ENCODE measurements around the gene TREX2. TPM values are rescaled to one million over a fixed set of nuclear protein-coding genes. Genes with fewer than 3 reads are reported as not detected.

TREX2 gene
- total RNA-seq, 1 donor from 2014 or later: 0.80 TPM

DNA sequence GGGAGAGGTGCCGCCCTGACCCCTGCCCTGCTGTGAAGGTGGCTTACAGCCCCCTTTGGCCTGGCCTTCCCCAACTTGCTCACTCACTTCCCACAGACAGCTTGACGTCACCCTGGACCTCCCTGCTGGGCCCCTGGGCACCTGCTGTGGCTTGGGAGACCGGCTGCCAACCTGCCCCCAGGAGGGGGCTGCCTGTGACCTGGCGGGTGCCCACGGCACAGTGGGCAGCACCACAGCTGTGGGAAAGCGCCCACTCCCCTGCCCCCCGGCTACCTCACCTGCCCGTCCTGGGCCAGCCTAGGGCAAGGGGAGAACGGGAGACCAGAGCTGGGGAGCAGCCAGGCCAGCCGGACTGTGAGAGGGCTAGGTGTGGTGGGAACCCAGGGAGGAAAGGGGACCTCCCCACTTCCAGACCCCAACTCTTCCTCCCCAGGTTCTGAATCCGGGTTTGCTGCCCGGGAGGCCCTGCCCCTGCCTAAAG is 36.9 kb downstream of the TREX2 start:
- Mint-ChIP-seq H3K27ac (ENCODE audit: unreplicated experiment) (no peak overlapping the region), H3K36me3 (ENCODE audit: low read depth) (no peaks in the 10 kb centered on the region), H3K9me3 (ENCODE audit: low read depth) (peaks cover 2% of the 10 kb centered on the region)

GRCh38 chrX:153408221-153408721 is 37.6 kb downstream of the TREX2 start:
- DNase-seq (ENCODE audit: low spot score): peak; percentile 73
- peaks cover 3% of the 10 kb centered on the region for H3K4me1 Mint-ChIP-seq (ENCODE audit: low read depth)
- H3K27me3 Mint-ChIP-seq (ENCODE audit: low read depth): peaks cover 15% of the 10 kb centered on the region

More for the DNA sequence above, 36.9 kb downstream of the TREX2 start:
- peaks cover 3% of the 10 kb centered on the region for H3K4me1 Mint-ChIP-seq (ENCODE audit: low read depth)
- peaks cover 13% of the 10 kb centered on the region for H3K27me3 Mint-ChIP-seq (ENCODE audit: low read depth)
- H3K4me3 Mint-ChIP-seq (ENCODE audit: unreplicated experiment): no peak overlapping the region
- peak; percentile 86 for DNase-seq (ENCODE audit: low spot score)
- TF ChIP-seq, protein P1, sequence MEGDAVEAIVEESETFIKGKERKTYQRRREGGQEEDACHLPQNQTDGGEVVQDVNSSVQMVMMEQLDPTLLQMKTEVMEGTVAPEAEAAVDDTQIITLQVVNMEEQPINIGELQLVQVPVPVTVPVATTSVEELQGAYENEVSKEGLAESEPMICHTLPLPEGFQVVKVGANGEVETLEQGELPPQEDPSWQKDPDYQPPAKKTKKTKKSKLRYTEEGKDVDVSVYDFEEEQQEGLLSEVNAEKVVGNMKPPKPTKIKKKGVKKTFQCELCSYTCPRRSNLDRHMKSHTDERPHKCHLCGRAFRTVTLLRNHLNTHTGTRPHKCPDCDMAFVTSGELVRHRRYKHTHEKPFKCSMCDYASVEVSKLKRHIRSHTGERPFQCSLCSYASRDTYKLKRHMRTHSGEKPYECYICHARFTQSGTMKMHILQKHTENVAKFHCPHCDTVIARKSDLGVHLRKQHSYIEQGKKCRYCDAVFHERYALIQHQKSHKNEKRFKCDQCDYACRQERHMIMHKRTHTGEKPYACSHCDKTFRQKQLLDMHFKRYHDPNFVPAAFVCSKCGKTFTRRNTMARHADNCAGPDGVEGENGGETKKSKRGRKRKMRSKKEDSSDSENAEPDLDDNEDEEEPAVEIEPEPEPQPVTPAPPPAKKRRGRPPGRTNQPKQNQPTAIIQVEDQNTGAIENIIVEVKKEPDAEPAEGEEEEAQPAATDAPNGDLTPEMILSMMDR (IDR thresholded peaks at IDR 0.05): no peak

GRCh38 chrX:153407736-153408135 is 38.1 kb downstream of the TREX2 start:
- no peak for DNase-seq (ENCODE audit: low spot score)
- no peaks in the 10 kb centered on the region for H3K36me3 Mint-ChIP-seq (ENCODE audit: low read depth)
- TF ChIP-seq, protein P1 (IDR thresholded peaks at IDR 0.05): no peak
- no peak overlapping the region for H3K4me3 Mint-ChIP-seq (ENCODE audit: unreplicated experiment)
- peaks cover 19% of the 10 kb centered on the region for H3K27me3 Mint-ChIP-seq (ENCODE audit: low read depth)
- peaks cover 3% of the 10 kb centered on the region for H3K4me1 Mint-ChIP-seq (ENCODE audit: low read depth)
- H3K27ac Mint-ChIP-seq (ENCODE audit: unreplicated experiment): no peak overlapping the region
- H3K9me3 Mint-ChIP-seq (ENCODE audit: low read depth): peaks cover 5% of the 10 kb centered on the region

More at GRCh38 chrX:153408221-153408721, 37.6 kb downstream of the TREX2 start:
- Mint-ChIP-seq H3K36me3 (ENCODE audit: low read depth) (no peaks in the 10 kb centered on the region), H3K9me3 (ENCODE audit: low read depth) (peaks cover under 1% of the 10 kb centered on the region), H3K27ac (ENCODE audit: unreplicated experiment) (no peak overlapping the region), H3K4me3 (ENCODE audit: unreplicated experiment) (no peak overlapping the region)
- TF ChIP-seq, protein P1 (IDR thresholded peaks at IDR 0.05): no peak

DNA sequence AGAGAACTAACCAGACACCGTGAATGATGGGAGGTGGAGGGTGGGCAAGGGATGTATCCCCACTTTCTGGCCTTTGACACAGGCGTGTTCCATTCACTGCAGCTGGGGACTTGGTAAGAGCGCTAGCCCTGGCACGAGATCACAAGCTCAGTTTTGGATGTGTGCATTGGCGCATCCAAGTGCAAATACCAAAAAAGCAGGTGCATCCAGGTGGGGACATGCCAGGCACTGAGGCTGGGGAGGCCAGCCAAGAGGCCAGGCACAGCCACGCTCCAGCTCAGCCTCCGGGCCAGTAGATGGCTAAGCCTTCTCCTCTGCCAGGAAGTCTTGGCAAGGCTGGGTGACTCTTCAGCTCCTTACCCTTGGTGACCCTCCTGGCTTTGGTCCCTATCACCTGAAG is 39.0 kb downstream of the TREX2 start:
- Mint-ChIP-seq H3K36me3 (ENCODE audit: low read depth) (no peaks in the 10 kb centered on the region), H3K27ac (ENCODE audit: unreplicated experiment) (no peak overlapping the region), H3K4me3 (ENCODE audit: unreplicated experiment) (no peak overlapping the region), H3K27me3 (ENCODE audit: low read depth) (peaks cover 19% of the 10 kb centered on the region), H3K9me3 (ENCODE audit: low read depth) (peaks cover 5% of the 10 kb centered on the region), H3K4me1 (ENCODE audit: low read depth) (peaks cover 1% of the 10 kb centered on the region)
- peak; percentile 33 for DNase-seq (ENCODE audit: low spot score)
- TF ChIP-seq, protein P1 (IDR thresholded peaks at IDR 0.05): no peak

DNA sequence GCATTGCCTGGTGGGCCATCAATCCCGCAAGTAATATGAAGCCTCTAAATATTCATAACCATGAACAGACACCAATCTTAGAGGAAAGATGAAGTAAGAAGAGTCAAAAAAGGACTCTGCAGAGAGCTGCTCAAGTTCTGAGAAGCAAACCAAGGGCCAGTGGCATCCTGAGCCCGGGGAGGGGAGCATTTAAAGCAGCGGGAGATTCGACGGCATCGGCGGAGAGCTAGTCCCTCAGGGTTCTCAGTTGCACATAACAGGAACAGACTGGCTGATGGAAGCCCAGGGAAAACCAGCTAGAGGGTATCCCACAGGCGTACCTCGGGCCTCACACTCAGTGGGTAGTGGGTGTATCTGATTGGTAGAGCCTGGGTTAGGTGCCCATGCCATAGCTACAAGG is 39.8 kb downstream of the TREX2 start:
- TF ChIP-seq, protein P1 (IDR thresholded peaks at IDR 0.05): no peak
- Mint-ChIP-seq H3K4me1 (ENCODE audit: low read depth) (no peaks in the 10 kb centered on the region), H3K4me3 (ENCODE audit: unreplicated experiment) (no peak overlapping the region), H3K36me3 (ENCODE audit: low read depth) (no peaks in the 10 kb centered on the region), H3K27me3 (ENCODE audit: low read depth) (peaks cover 19% of the 10 kb centered on the region), H3K27ac (ENCODE audit: unreplicated experiment) (no peak overlapping the region), H3K9me3 (ENCODE audit: low read depth) (peaks cover 11% of the 10 kb centered on the region)
- peak; percentile 44 for DNase-seq (ENCODE audit: low spot score)
